ENCODE results near the gene HOXD8.

DNA sequence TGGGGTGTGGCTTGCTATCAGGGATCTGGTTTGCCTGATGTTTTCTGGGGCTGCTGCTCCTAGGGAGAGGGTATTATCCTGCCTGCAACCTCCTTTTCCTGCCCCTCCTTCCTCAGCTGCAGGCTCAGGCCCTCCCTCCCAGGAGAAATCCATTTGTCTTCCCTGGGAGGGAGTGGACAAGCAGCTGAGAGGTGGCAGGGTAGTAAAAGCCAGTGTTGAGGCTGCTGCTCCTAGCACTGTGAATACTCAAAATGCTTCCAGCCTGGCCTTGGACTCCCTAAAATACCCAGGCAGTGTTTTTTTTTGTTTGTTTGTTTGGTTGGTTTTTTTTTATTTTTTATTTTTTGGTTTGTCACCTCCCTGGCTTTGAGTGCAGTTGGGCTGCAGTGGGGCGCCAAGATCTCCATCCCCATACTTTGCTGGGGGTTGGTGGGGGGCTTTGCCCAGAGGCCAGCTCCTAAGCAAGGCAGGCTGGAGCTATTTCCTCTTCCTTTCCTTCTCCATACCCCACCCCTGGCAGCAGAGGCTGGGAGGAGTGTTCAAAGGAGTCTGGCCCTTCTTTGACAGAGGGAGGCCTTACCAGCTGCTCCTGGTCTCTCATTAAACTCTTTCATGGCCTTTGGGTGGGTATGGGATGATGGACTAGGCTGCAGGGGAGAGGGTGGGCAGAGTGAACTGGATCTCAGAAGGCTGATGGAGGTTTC is 41.2 kb downstream of the HOXD8 start:
- TF ChIP-seq EZH2 (IDR thresholded peaks at IDR 0.05; ENCODE audit: insufficient read depth, poor library complexity, severe bottlenecking), result no peak
- no peak for TF ChIP-seq EZH2phosphoT487 (IDR thresholded peaks at IDR 0.05; ENCODE audit: insufficient read depth, low read depth)
